ENCODE results near the gene XYLT1. TPM values are rescaled to one million over a fixed set of nuclear protein-coding genes. Genes with fewer than 3 reads are reported as not detected.

XYLT1 gene
- polyA plus RNA-seq, 1 donor from 2014 or later, result 3.3 TPM

GRCh38 chr16:17450291-17450690, 20.5 kb downstream of the XYLT1 start:
- no peak overlapping the region for H3K4me2 ChIP-seq (ENCODE audit: low read length)
- H3K9me2 ChIP-seq (ENCODE audit: insufficient read depth, low read length), result no peaks in the 10 kb centered on the region
- no peaks in the 10 kb centered on the region for H4K20me1 ChIP-seq (ENCODE audit: insufficient read depth)
- no peak overlapping the region for H3K4me3 ChIP-seq (ENCODE audit: low read length)
- no peaks in the 10 kb centered on the region for H3F3A ChIP-seq (ENCODE audit: insufficient read depth, low read length, poor library complexity, severe bottlenecking)
- no peak overlapping the region for H2AFZ ChIP-seq (ENCODE audit: low read depth, low read length)
- no peaks in the 10 kb centered on the region for H3K9me3 ChIP-seq (ENCODE audit: low read length)
- no peaks in the 10 kb centered on the region for H3K27me3 ChIP-seq (ENCODE audit: insufficient read depth, low read depth, low read length)
- no peak overlapping the region for H3K9ac ChIP-seq (ENCODE audit: low read length)
- TF ChIP-seq SMC3 (conservative IDR thresholded peaks at IDR 0.05; ENCODE audit: poor library complexity), result no peak
- no peak for TF ChIP-seq EP300 (conservative IDR thresholded peaks at IDR 0.05; ENCODE audit: poor library complexity, severe bottlenecking)
- TF ChIP-seq MXI1 (conservative IDR thresholded peaks at IDR 0.05; ENCODE audit: poor library complexity, severe bottlenecking), result no peak
- no peak for TF ChIP-seq RAD21 (conservative IDR thresholded peaks at IDR 0.05)
- TF ChIP-seq REST (IDR thresholded peaks at IDR 0.05; ENCODE audit: borderline replicate concordance), result no peak
- no peak for TF ChIP-seq TAF1 (IDR thresholded peaks at IDR 0.05; ENCODE audit: low read depth)
- no peak for TF ChIP-seq POLR2AphosphoS5 (IDR thresholded peaks at IDR 0.05)
- no peak for TF ChIP-seq EZH2 (IDR thresholded peaks at IDR 0.05; ENCODE audit: borderline replicate concordance, insufficient read depth, low read length, poor library complexity, severe bottlenecking)
- TF ChIP-seq CTCF (IDR thresholded peaks at IDR 0.05; ENCODE audit: poor library complexity, severe bottlenecking), result no peak
- peaks cover 7% of the 10 kb centered on the region for H3K79me2 ChIP-seq (replicated peaks; ENCODE audit: insufficient read depth, low read length)
- H3K27ac ChIP-seq (ENCODE audit: low read length), result no peak overlapping the region
- no peaks in the 10 kb centered on the region for H3K36me3 ChIP-seq (ENCODE audit: insufficient read depth, low read length)

GRCh38 chr16:17448640-17449638, 21.8 kb downstream of the XYLT1 start:
- H3K27me3 ChIP-seq (ENCODE audit: insufficient read depth, low read depth, low read length), result no peaks in the 10 kb centered on the region
- no peak overlapping the region for H3K4me3 ChIP-seq (ENCODE audit: low read length)
- no peak overlapping the region for H3K9ac ChIP-seq (ENCODE audit: low read length)
- H3K9me2 ChIP-seq (ENCODE audit: insufficient read depth, low read length), result no peaks in the 10 kb centered on the region
- peaks cover 10% of the 10 kb centered on the region for H3K79me2 ChIP-seq (replicated peaks; ENCODE audit: insufficient read depth, low read length)
- no peak overlapping the region for H3K27ac ChIP-seq (ENCODE audit: low read length)
- H3K4me2 ChIP-seq (ENCODE audit: low read length), result no peak overlapping the region
- H3K9me3 ChIP-seq (ENCODE audit: low read length), result no peaks in the 10 kb centered on the region
- H4K20me1 ChIP-seq (ENCODE audit: insufficient read depth), result no peaks in the 10 kb centered on the region
- H2AFZ ChIP-seq (ENCODE audit: low read depth, low read length), result no peak overlapping the region
- H3K36me3 ChIP-seq (ENCODE audit: insufficient read depth, low read length), result no peaks in the 10 kb centered on the region
- H3F3A ChIP-seq (ENCODE audit: insufficient read depth, low read length, poor library complexity, severe bottlenecking), result no peaks in the 10 kb centered on the region
- TF ChIP-seq TAF1 (IDR thresholded peaks at IDR 0.05; ENCODE audit: low read depth) (no peak), RAD21 (conservative IDR thresholded peaks at IDR 0.05) (no peak), CTCF (IDR thresholded peaks at IDR 0.05; ENCODE audit: poor library complexity, severe bottlenecking) (no peak), SMC3 (conservative IDR thresholded peaks at IDR 0.05; ENCODE audit: poor library complexity) (no peak), EZH2 (IDR thresholded peaks at IDR 0.05; ENCODE audit: borderline replicate concordance, insufficient read depth, low read length, poor library complexity, severe bottlenecking) (no peak), REST (IDR thresholded peaks at IDR 0.05; ENCODE audit: borderline replicate concordance) (no peak), EP300 (conservative IDR thresholded peaks at IDR 0.05; ENCODE audit: poor library complexity, severe bottlenecking) (no peak), POLR2AphosphoS5 (IDR thresholded peaks at IDR 0.05) (no peak), MXI1 (conservative IDR thresholded peaks at IDR 0.05; ENCODE audit: poor library complexity, severe bottlenecking) (no peak)
